CD8-positive, alpha-beta memory T cell (primary cell): Measurements from ENCODE around the gene UST. TPM values are rescaled to one million over a fixed set of nuclear protein-coding genes. Genes with fewer than 3 reads are reported as not detected.
"Not testable (repeated sequence)": the region's sequence is repeated elsewhere in the genome, so short reads cannot be mapped to it uniquely, and the experiment has no call there.

Experiments used
- CTCF ChIA-PET: fragments of 350-600 bp; sonication (Branson Sonifier 250); formaldehyde crosslinking; loops from one replicate; lab custom pipeline; 2021; ENCODE audit warnings: antibody characterized with exemption; lab: Charles Lee
- POLR2A ChIA-PET: fragments of 350-600 bp; sonication (Branson Sonifier 250); formaldehyde crosslinking; loops from one replicate; lab custom pipeline; 2021; ENCODE audit warnings: antibody characterized with exemption; lab: Charles Lee
- DNase-seq, 5 donors: peaks; one replicate each; pipeline versions ENCODE4 v3.0.0 to v3.0.0-alpha.2; 2020 to 2022; ENCODE audit warnings: mixed read lengths in 1 of 5
- H3K27ac ChIP-seq: one replicate; pipeline ENCODE4 v1.7.0; 2013; ENCODE audit warnings: low read depth, mild to moderate bottlenecking, low read length, moderate library complexity
- H3K27me3 ChIP-seq: 2 replicates; pipeline ENCODE4 v1.7.0; 2013; ENCODE audit warnings: low read length, mild to moderate bottlenecking; ENCODE audit not compliant: insufficient read depth, poor library complexity, severe bottlenecking
- H3K36me3 ChIP-seq: 2 replicates; pipeline ENCODE4 v1.7.0; 2013; ENCODE audit warnings: mild to moderate bottlenecking, low read length, moderate library complexity; ENCODE audit not compliant: insufficient read depth
- H3K4me1 ChIP-seq: 2 replicates; pipeline ENCODE4 v1.7.0; 2013; ENCODE audit warnings: mild to moderate bottlenecking, low read length, moderate library complexity; ENCODE audit not compliant: insufficient read depth
- H3K4me3 ChIP-seq: 2 replicates; pipeline ENCODE4 v1.7.0; 2013; ENCODE audit warnings: mild to moderate bottlenecking, low read length
- H3K9me3 ChIP-seq: 2 replicates; pipeline ENCODE4 v1.7.0; 2013; ENCODE audit warnings: mild to moderate bottlenecking, low read length
- H3K27ac Mint-ChIP-seq, 8 donors: one replicate each; pipeline ENCODE4 v1.8.0; 2020 to 2021; ENCODE audit warnings: mixed read lengths in 8 of 8, mild to moderate bottlenecking in 6 of 8, inconsistent platforms in 3 of 8, moderate library complexity in 3 of 8
- H3K27me3 Mint-ChIP-seq, 2 donors: one replicate each; pipeline ENCODE4 v1.8.0; 2020 to 2021; ENCODE audit warnings: mixed read lengths in 2 of 2, mild to moderate bottlenecking in 1 of 2, moderate library complexity in 1 of 2
- H3K36me3 Mint-ChIP-seq, 3 donors: one replicate each; pipeline ENCODE4 v1.8.0; 2020 to 2021; ENCODE audit warnings: mixed read lengths in 3 of 3, inconsistent platforms in 1 of 3, mild to moderate bottlenecking in 1 of 3
- H3K4me1 Mint-ChIP-seq, 3 donors: one replicate each; pipeline ENCODE4 v1.8.0; 2020 to 2021; ENCODE audit warnings: mixed read lengths in 3 of 3, inconsistent platforms in 1 of 3, mild to moderate bottlenecking in 1 of 3
- H3K4me3 Mint-ChIP-seq, 7 donors: one replicate each; pipeline ENCODE4 v1.8.0; 2020 to 2021; ENCODE audit warnings: mixed read lengths in 7 of 7, mild to moderate bottlenecking in 6 of 7, moderate library complexity in 4 of 7, inconsistent platforms in 2 of 7
- H3K9me3 Mint-ChIP-seq, 5 donors: one replicate each; pipeline ENCODE4 v1.8.0; 2020 to 2022; ENCODE audit warnings: mixed read lengths in 5 of 5, mild to moderate bottlenecking in 3 of 5, moderate library complexity in 2 of 5, inconsistent platforms in 1 of 5
- polyA plus RNA-seq: library from polyadenylated mRNA; unstranded; fragments of 300-500 nt; fragmentation: Illumina TruSeq; gene quantifications from one replicate; pipeline ENCODE4 v1.2.3, GENCODE V29; 2021
- total RNA-seq, 2 experiments: library from RNA; stranded (reverse); gene quantifications; one replicate each; pipeline ENCODE4 v1.2.3, GENCODE V29; 2021

The UST gene
- total and polyA plus RNA-seq, 3 experiments from 2014 or later, result 2.4 to 7.8 (median 6.4) TPM

DNA sequence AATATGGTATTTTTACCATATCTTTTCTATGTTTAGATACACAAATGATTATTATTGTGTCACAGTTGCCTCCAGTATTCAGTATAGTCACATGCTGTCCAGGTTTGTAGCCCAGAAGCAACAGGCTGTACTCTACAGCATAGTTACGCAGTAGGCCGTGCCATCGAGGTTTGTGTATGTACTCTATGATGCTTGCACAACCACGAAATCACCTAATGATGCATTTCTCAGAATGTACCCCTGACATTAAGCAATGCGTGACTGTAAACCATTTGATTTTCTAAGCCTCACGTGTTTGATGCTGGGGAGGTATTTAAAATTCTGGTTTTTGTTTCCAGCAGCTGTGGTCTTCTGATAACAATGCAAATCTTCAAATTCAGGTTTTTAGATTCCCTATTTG, 207.6 kb downstream of the UST start:
- CTCF ChIA-PET, result interaction anchor here (1.1 kb wide), 1 partner anchor 395 kb away, joined by 3 read pairs; no protein-coding TSS in a partner anchor
- Histone ChIP-seq H3K36me3 (no peaks in the 10 kb centered on the region), H3K4me3 (no peak overlapping the region), H3K4me1 (no peaks in the 10 kb centered on the region), H3K9me3 (no peaks in the 10 kb centered on the region), H3K27me3 (no peaks in the 10 kb centered on the region), H3K27ac (no peak overlapping the region)
- POLR2A ChIA-PET, result no interaction called here
- Mint-ChIP-seq H3K27me3 (no peaks in the 10 kb centered on the region), H3K4me3 (no peak overlapping the region), H3K4me1 (no peaks in the 10 kb centered on the region), H3K27ac (no peak overlapping the region), H3K9me3 (no peaks in the 10 kb centered on the region), H3K36me3 (peaks cover 5 to 20% (median 11%) of the 10 kb centered on the region in 3 donors)
- DNase-seq, result no peak

DNA sequence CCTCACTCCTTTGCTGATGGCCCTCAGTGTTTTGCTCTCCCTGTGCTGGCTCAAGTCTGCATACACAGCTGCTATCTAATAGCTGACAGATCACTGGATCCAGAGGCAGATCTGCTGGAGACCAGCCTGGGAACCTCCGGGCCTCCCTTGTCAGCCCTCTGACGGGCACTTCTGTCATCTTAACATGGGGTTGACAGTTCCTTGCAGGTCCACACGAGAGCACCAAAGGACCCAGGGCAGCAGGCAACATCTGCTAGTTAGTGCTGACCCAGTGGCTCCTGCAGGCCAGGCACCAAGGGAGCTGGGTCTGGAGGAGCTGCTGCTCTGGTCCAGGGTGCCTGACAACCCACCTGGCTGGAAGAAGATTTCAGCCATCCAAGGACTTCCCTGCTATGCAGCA, 208.1 kb downstream of the UST start:
- Histone ChIP-seq H3K4me3 (no peak overlapping the region), H3K27me3 (no peaks in the 10 kb centered on the region), H3K4me1 (no peaks in the 10 kb centered on the region), H3K27ac (no peak overlapping the region), H3K36me3 (no peaks in the 10 kb centered on the region), H3K9me3 (no peaks in the 10 kb centered on the region)
- H3K27ac Mint-ChIP-seq, result no peak overlapping the region
- no peaks in the 10 kb centered on the region for H3K27me3 Mint-ChIP-seq
- ChIA-PET POLR2A (no interaction called here), CTCF (interaction anchor here (1.1 kb wide), 1 partner anchor 395 kb away, joined by 3 read pairs; no protein-coding TSS in a partner anchor)
- H3K36me3 Mint-ChIP-seq, result peaks cover 5 to 22% (median 14%) of the 10 kb centered on the region in 3 donors
- no peak for DNase-seq
- no peaks in the 10 kb centered on the region for H3K4me1 Mint-ChIP-seq
- no peak overlapping the region for H3K4me3 Mint-ChIP-seq
- no peaks in the 10 kb centered on the region for H3K9me3 Mint-ChIP-seq

- H3K36me3 Mint-ChIP-seq, result peaks cover 5 to 22% (median 11%) of the 10 kb centered on the region in 3 donors
- Histone ChIP-seq H3K9me3 (no peaks in the 10 kb centered on the region), H3K4me1 (no peaks in the 10 kb centered on the region), H3K27ac (no peak overlapping the region), H3K36me3 (no peaks in the 10 kb centered on the region), H3K27me3 (no peaks in the 10 kb centered on the region), H3K4me3 (no peak overlapping the region)
- H3K4me1 Mint-ChIP-seq, result no peaks in the 10 kb centered on the region
- POLR2A ChIA-PET, result no interaction called here
- no peaks in the 10 kb centered on the region for H3K27me3 Mint-ChIP-seq
- H3K9me3 Mint-ChIP-seq, result no peaks in the 10 kb centered on the region
- DNase-seq, result no peak
- H3K27ac Mint-ChIP-seq, result no peak overlapping the region
- no peak overlapping the region for H3K4me3 Mint-ChIP-seq
- CTCF ChIA-PET, result interaction anchor here (1.1 kb wide), 1 partner anchor 396 kb away, joined by 3 read pairs; no protein-coding TSS in a partner anchor
These were observed 208.6 kb downstream of the UST start for GRCh38 chr6:148955441-148955840.

DNA sequence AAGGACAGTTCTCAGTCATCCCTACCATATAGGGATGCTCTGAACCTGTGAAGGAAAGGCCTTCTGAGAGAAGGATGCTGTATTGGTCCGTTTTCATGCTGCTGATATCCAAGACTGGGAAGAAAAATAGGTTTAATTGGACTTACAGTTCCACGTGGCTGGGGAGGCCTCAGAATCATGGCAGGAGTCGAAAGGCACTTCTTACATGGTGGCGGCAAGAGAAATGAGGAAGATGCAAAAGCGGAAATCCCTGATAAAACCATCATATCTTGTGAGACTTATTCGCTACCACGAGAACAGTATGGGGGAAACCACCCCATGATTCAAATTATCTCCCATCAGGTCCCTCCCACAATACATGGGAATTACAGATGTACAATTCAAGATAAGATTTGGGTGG, 209.3 kb downstream of the UST start:
- H3K9me3 Mint-ChIP-seq, H3K27me3 Mint-ChIP-seq, H3K27ac Mint-ChIP-seq, CTCF ChIA-PET, POLR2A ChIA-PET, H3K9me3 ChIP-seq, H3K4me3 Mint-ChIP-seq, H3K4me1 Mint-ChIP-seq, H3K4me1 ChIP-seq, H3K36me3 ChIP-seq, H3K4me3 ChIP-seq, H3K27me3 ChIP-seq, H3K27ac ChIP-seq, DNase-seq: not testable (repeated sequence)
- H3K36me3 Mint-ChIP-seq, result peaks cover 5 to 22% (median 9%) of the 10 kb centered on the region in 3 donors

DNA sequence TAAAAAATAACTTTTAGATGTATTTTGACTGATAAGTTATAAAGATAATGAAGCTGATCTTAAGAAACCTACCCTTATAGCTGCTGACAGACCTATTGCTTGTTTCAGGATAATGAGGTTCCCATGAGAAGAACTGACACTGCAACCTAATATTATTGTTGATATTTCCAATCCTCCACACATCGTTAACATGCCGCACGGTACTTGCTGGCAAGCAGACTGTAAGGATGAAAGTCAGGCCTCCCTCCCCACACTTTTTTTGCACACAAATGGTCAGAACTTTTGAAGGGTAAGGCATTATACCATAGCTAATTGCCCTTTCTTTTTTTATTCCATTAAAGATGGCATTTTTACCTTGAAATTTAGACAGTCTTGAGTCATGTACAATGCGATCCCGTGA, 210.9 kb downstream of the UST start:
- no peak for DNase-seq
- H3K27me3 ChIP-seq, result no peaks in the 10 kb centered on the region
- Mint-ChIP-seq H3K9me3 (no peaks in the 10 kb centered on the region), H3K36me3 (peaks cover 5 to 22% (median 9%) of the 10 kb centered on the region in 3 donors), H3K27ac (no peak overlapping the region), H3K27me3 (no peaks in the 10 kb centered on the region), H3K4me3 (no peak overlapping the region), H3K4me1 (no peaks in the 10 kb centered on the region)
- CTCF ChIA-PET, result interaction anchor here (0.6 to 2.5 kb wide), 3 partner anchors 15 to 212 kb away, joined by 3 to 8 read pairs (median 3); no protein-coding TSS in a partner anchor
- no peaks in the 10 kb centered on the region for H3K36me3 ChIP-seq
- no peak overlapping the region for H3K27ac ChIP-seq
- POLR2A ChIA-PET, result no interaction called here
- no peaks in the 10 kb centered on the region for H3K9me3 ChIP-seq
- no peaks in the 10 kb centered on the region for H3K4me1 ChIP-seq
- no peak overlapping the region for H3K4me3 ChIP-seq

- Histone ChIP-seq H3K27ac (no peak overlapping the region), H3K36me3 (no peaks in the 10 kb centered on the region), H3K4me1 (no peaks in the 10 kb centered on the region), H3K4me3 (no peak overlapping the region), H3K9me3 (no peaks in the 10 kb centered on the region), H3K27me3 (no peaks in the 10 kb centered on the region)
- no peak overlapping the region for H3K4me3 Mint-ChIP-seq
- H3K27me3 Mint-ChIP-seq, result no peaks in the 10 kb centered on the region
- H3K9me3 Mint-ChIP-seq, result no peaks in the 10 kb centered on the region
- DNase-seq, result no peak
- CTCF ChIA-PET, result interaction anchor here (2.5 kb wide), 1 partner anchor 13 kb away, joined by 8 read pairs; no protein-coding TSS in a partner anchor
- no peaks in the 10 kb centered on the region for H3K4me1 Mint-ChIP-seq
- peaks cover 5 to 24% (median 9%) of the 10 kb centered on the region in 3 donors for H3K36me3 Mint-ChIP-seq
- peak overlapping the region in 1 of 8 donors; percentile 1 for H3K27ac Mint-ChIP-seq
- POLR2A ChIA-PET, result no interaction called here
These were observed 212.2 kb downstream of the UST start for GRCh38 chr6:148959008-148959407.

- Histone ChIP-seq H3K36me3 (no peaks in the 10 kb centered on the region), H3K27me3 (no peaks in the 10 kb centered on the region), H3K27ac (no peak overlapping the region), H3K4me1 (no peaks in the 10 kb centered on the region), H3K4me3 (no peak overlapping the region), H3K9me3 (no peaks in the 10 kb centered on the region)
- no peak for DNase-seq
- H3K4me3 Mint-ChIP-seq, result no peak overlapping the region
- H3K27ac Mint-ChIP-seq, result no peak overlapping the region
- H3K36me3 Mint-ChIP-seq, result peaks cover 5 to 29% (median 9%) of the 10 kb centered on the region in 3 donors
- H3K27me3 Mint-ChIP-seq, result no peaks in the 10 kb centered on the region
- no peaks in the 10 kb centered on the region for H3K9me3 Mint-ChIP-seq
- no peaks in the 10 kb centered on the region for H3K4me1 Mint-ChIP-seq
- CTCF ChIA-PET, result interaction anchor here (2.5 kb wide), 1 partner anchor 13 kb away, joined by 8 read pairs; no protein-coding TSS in a partner anchor
- POLR2A ChIA-PET, result no interaction called here
These were observed 212.7 kb downstream of the UST start for GRCh38 chr6:148959501-148959900.

- H3K9me3 ChIP-seq, result no peaks in the 10 kb centered on the region
- no peak overlapping the region for H3K27ac ChIP-seq
- H3K4me3 ChIP-seq, result no peak overlapping the region
- no peaks in the 10 kb centered on the region for H3K9me3 Mint-ChIP-seq
- H3K4me3 Mint-ChIP-seq, result no peak overlapping the region
- H3K27ac Mint-ChIP-seq, result no peak overlapping the region
- ChIA-PET CTCF (no interaction called here), POLR2A (no interaction called here)
- H3K4me1 ChIP-seq, result no peaks in the 10 kb centered on the region
- no peak for DNase-seq
- H3K27me3 ChIP-seq, result no peaks in the 10 kb centered on the region
- H3K27me3 Mint-ChIP-seq, result no peaks in the 10 kb centered on the region
- H3K4me1 Mint-ChIP-seq, result no peaks in the 10 kb centered on the region
- H3K36me3 ChIP-seq, result no peaks in the 10 kb centered on the region
- peaks cover 0 to 30% (median 5%) of the 10 kb centered on the region in 3 donors for H3K36me3 Mint-ChIP-seq
These were observed 216.2 kb downstream of the UST start for GRCh38 chr6:148962854-148963515.
